Activated CD8-positive, alpha-beta memory T cell treated with anti-CD3 and anti-CD28 coated beads for 24 hours (primary cell): Measurements from ENCODE around the gene IGSF21.

Experiments
- DNase-seq: peaks from one replicate; pipeline ENCODE4 v3.0.0-alpha.2; 2020

IGSF21 gene

GRCh38 chr1:18121072-18121820 lies 13.6 kb downstream of the IGSF21 start:
- DNase-seq: no peak

- no peak for DNase-seq
Observed at GRCh38 chr1:18123467-18123992, 15.9 kb downstream of the IGSF21 start.

- no peak for DNase-seq
Observed at GRCh38 chr1:18124977-18125376, 17.4 kb downstream of the IGSF21 start.

- DNase-seq: no peak
Observed at GRCh38 chr1:18126616-18127015, 19.0 kb downstream of the IGSF21 start.

- DNase-seq: no peak
Observed at GRCh38 chr1:18128298-18128697, 20.7 kb downstream of the IGSF21 start.

- DNase-seq: no peak
Observed at GRCh38 chr1:18130356-18130755, 22.8 kb downstream of the IGSF21 start.

GRCh38 chr1:18132022-18132710 lies 24.6 kb downstream of the IGSF21 start:
- DNase-seq: no peak

GRCh38 chr1:18132711-18133541 lies 25.3 kb downstream of the IGSF21 start:
- no peak for DNase-seq

GRCh38 chr1:18134324-18135046 lies 26.9 kb downstream of the IGSF21 start:
- DNase-seq: no peak

- no peak for DNase-seq
Observed at GRCh38 chr1:18137759-18138345, 30.3 kb downstream of the IGSF21 start.

GRCh38 chr1:18139198-18139981 lies 31.8 kb downstream of the IGSF21 start:
- no peak for DNase-seq

- no peak for DNase-seq
Observed at GRCh38 chr1:18140411-18140810, 32.8 kb downstream of the IGSF21 start.

GRCh38 chr1:18141661-18142060 lies 34.1 kb downstream of the IGSF21 start:
- DNase-seq: no peak

- no peak for DNase-seq
Observed at GRCh38 chr1:18142471-18142870, 34.9 kb downstream of the IGSF21 start.

- no peak for DNase-seq
Observed at GRCh38 chr1:18142969-18143368, 35.4 kb downstream of the IGSF21 start.

GRCh38 chr1:18144062-18144461 lies 36.5 kb downstream of the IGSF21 start:
- DNase-seq: no peak

GRCh38 chr1:18144916-18145647 lies 37.5 kb downstream of the IGSF21 start:
- no peak for DNase-seq

- DNase-seq: no peak
Observed at GRCh38 chr1:18145851-18146618, 38.4 kb downstream of the IGSF21 start.

- DNase-seq: no peak
Observed at GRCh38 chr1:18146886-18147285, 39.3 kb downstream of the IGSF21 start.

- DNase-seq: no peak
Observed at GRCh38 chr1:18147672-18148071, 40.1 kb downstream of the IGSF21 start.
